OCI-LY3 (cell line): ENCODE results near the gene CAMK1D.

Source experiments
- EZH2phosphoT487 ChIP-seq: fragments of 200-600 bp; shearing (Covaris generic); IDR thresholded peaks from 2 replicates; pipeline ENCODE4 v1.6.1; 2018; ENCODE audit warnings: antibody characterized with exemption, mixed run types, low read depth
- TF ChIP-seq, protein P1 (sequence below): fragments of 200-600, 300-600 bp; sonication (generic); IDR thresholded peaks from 2 replicates; pipeline ENCODE4 v1.5.1; 2014; ENCODE audit warnings: antibody characterized with exemption, low read length, low read depth

DNA sequence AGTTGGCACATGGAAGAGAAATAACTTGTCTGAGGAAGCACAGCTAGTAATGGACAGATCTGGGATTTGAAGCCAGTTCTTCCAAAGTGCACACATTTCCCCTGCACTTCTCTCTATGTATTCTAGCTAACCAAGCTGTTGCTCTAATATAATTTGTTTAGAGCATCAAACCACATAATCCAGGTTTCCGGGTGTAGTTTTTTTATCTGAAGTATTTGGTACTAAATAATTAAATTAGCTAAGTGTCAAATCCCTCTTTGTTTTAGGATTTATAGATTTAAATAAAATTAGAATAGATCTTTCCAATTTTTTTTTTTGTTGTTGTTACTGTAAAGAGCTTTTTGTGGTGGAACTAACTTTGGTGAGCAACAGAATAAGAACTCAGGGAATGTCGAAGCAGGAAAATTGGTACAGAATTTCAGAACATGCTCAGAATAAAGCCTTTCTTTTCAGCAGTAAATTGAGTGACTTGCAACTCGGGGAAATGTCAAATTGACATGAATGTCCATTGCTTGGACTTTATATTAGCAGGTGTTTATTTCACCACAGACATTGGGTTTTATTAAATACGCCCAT is 33.7 kb downstream of the CAMK1D start:
- TF ChIP-seq, protein P1, sequence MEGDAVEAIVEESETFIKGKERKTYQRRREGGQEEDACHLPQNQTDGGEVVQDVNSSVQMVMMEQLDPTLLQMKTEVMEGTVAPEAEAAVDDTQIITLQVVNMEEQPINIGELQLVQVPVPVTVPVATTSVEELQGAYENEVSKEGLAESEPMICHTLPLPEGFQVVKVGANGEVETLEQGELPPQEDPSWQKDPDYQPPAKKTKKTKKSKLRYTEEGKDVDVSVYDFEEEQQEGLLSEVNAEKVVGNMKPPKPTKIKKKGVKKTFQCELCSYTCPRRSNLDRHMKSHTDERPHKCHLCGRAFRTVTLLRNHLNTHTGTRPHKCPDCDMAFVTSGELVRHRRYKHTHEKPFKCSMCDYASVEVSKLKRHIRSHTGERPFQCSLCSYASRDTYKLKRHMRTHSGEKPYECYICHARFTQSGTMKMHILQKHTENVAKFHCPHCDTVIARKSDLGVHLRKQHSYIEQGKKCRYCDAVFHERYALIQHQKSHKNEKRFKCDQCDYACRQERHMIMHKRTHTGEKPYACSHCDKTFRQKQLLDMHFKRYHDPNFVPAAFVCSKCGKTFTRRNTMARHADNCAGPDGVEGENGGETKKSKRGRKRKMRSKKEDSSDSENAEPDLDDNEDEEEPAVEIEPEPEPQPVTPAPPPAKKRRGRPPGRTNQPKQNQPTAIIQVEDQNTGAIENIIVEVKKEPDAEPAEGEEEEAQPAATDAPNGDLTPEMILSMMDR: no peak
- TF ChIP-seq EZH2phosphoT487: no peak
